Measurements from ENCODE around the gene FMNL1.
A peak's percentile ranks its signal among the peaks of the same experiment; 100 is the strongest.

FMNL1 gene

GRCh38 chr17:45261577-45262515 lies 40.2 kb downstream of the FMNL1 start, which contains the start of gene SPATA32:
Gene SPATA32, minus strand, starts transcription at chr17:45262094. Its CDS starts 78 bp downstream, at chr17:45262016.
- DNase-seq: peak; percentile 75 to 78

GRCh38 chr17:45262516-45263476 lies 41.1 kb downstream of the FMNL1 start:
- peak; percentile 39 to 40 for DNase-seq

- no peak for DNase-seq
Observed at GRCh38 chr17:45263477-45263860, 41.8 kb downstream of the FMNL1 start.

GRCh38 chr17:45264430-45264829 lies 42.7 kb downstream of the FMNL1 start:
- no peak for DNase-seq

- DNase-seq: no peak
Observed at GRCh38 chr17:45264988-45265387, 43.3 kb downstream of the FMNL1 start.

GRCh38 chr17:45265821-45266220 lies 44.1 kb downstream of the FMNL1 start:
- DNase-seq: no peak

GRCh38 chr17:45266372-45266926 lies 44.8 kb downstream of the FMNL1 start:
- no peak for DNase-seq

- DNase-seq: no peak
Observed at GRCh38 chr17:45267436-45268055, 45.9 kb downstream of the FMNL1 start.

- DNase-seq: no peak
Observed at GRCh38 chr17:45269912-45270311, 48.2 kb downstream of the FMNL1 start.

GRCh38 chr17:45270828-45271418 lies 49.2 kb downstream of the FMNL1 start:
- peak; percentile 76 to 79 for DNase-seq

- DNase-seq: no peak
Observed at GRCh38 chr17:45271603-45272002, 49.9 kb downstream of the FMNL1 start.

GRCh38 chr17:45273551-45273957 lies 51.9 kb downstream of the FMNL1 start:
- no peak for DNase-seq

GRCh38 chr17:45274033-45274432 lies 52.3 kb downstream of the FMNL1 start:
- DNase-seq: no peak

- no peak for DNase-seq
Observed at GRCh38 chr17:45276031-45276430, 54.3 kb downstream of the FMNL1 start.

- DNase-seq: peak; percentile 92 to 93
Observed at GRCh38 chr17:45277216-45277849, 55.6 kb downstream of the FMNL1 start.

GRCh38 chr17:45277992-45278391 lies 56.3 kb downstream of the FMNL1 start:
- DNase-seq: no peak

- DNase-seq: no peak
Observed at GRCh38 chr17:45279898-45280297, 58.2 kb downstream of the FMNL1 start.

GRCh38 chr17:45282683-45283644 lies 61.3 kb downstream of the FMNL1 start:
- DNase-seq: no peak

GRCh38 chr17:45283711-45284110 lies 62.0 kb downstream of the FMNL1 start:
- no peak for DNase-seq
